Measurements from ENCODE around the gene F2. TPM values are rescaled to one million over a fixed set of nuclear protein-coding genes. Genes with fewer than 3 reads are reported as not detected.

F2 gene
- total and polyA plus RNA-seq, 4 donors: 631 to 1,505 (median 1,232) TPM

DNA sequence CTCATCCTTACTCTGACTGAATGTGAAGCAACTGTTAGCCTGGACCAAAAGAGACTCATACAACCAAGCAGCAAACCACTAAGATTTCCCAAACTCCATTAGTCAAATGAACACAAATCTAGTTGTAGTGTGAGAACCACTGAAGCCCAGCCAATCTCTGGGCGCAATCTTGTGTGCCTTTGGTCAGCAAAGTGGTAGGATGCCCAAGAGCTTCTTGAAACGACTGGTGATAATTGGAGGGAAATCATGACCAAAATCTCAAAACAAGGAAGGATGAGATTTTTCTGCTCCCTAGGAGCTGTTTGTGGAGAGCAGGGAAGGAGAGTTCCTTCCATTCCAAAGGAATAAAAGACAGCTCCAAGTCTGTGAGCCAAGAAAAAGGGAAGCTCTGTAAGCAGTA lies 24.0 kb downstream of the F2 start:
- peaks cover 10 to 58% (median 49%) of the 10 kb centered on the region in 4 donors for H3K36me3 ChIP-seq (ENCODE audit: control insufficient read depth in 4 of 4, insufficient read depth in 3 of 4, low read depth in 1 of 4, low read length in 3 of 4)
- H3K27ac ChIP-seq (ENCODE audit: low read depth in 1 of 2, low read length in 2 of 2): no peak overlapping the region
- TF ChIP-seq EGR1 (IDR thresholded peaks at IDR 0.05; ENCODE audit: low read depth in 2 of 2) (no peak), ATF3 (IDR thresholded peaks at IDR 0.05) (no peak), RXRA (IDR thresholded peaks at IDR 0.05) (no peak), SP1 (IDR thresholded peaks at IDR 0.05) (no peak), YY1 (IDR thresholded peaks at IDR 0.05) (no peak), FOXA1 (IDR thresholded peaks at IDR 0.05) (no peak), GABPA (IDR thresholded peaks at IDR 0.05 in 1 of 2, conservative IDR thresholded peaks at IDR 0.05 in 1 of 2) (no peak), ZBTB33 (IDR thresholded peaks at IDR 0.05) (no peak), JUND (IDR thresholded peaks at IDR 0.05) (no peak), FOXA2 (IDR thresholded peaks at IDR 0.05) (no peak)
- TF ChIP-seq, protein P1, sequence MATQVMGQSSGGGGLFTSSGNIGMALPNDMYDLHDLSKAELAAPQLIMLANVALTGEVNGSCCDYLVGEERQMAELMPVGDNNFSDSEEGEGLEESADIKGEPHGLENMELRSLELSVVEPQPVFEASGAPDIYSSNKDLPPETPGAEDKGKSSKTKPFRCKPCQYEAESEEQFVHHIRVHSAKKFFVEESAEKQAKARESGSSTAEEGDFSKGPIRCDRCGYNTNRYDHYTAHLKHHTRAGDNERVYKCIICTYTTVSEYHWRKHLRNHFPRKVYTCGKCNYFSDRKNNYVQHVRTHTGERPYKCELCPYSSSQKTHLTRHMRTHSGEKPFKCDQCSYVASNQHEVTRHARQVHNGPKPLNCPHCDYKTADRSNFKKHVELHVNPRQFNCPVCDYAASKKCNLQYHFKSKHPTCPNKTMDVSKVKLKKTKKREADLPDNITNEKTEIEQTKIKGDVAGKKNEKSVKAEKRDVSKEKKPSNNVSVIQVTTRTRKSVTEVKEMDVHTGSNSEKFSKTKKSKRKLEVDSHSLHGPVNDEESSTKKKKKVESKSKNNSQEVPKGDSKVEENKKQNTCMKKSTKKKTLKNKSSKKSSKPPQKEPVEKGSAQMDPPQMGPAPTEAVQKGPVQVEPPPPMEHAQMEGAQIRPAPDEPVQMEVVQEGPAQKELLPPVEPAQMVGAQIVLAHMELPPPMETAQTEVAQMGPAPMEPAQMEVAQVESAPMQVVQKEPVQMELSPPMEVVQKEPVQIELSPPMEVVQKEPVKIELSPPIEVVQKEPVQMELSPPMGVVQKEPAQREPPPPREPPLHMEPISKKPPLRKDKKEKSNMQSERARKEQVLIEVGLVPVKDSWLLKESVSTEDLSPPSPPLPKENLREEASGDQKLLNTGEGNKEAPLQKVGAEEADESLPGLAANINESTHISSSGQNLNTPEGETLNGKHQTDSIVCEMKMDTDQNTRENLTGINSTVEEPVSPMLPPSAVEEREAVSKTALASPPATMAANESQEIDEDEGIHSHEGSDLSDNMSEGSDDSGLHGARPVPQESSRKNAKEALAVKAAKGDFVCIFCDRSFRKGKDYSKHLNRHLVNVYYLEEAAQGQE (IDR thresholded peaks at IDR 0.05): no peak
- TF ChIP-seq, protein P2, sequence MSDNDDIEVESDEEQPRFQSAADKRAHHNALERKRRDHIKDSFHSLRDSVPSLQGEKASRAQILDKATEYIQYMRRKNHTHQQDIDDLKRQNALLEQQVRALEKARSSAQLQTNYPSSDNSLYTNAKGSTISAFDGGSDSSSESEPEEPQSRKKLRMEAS (IDR thresholded peaks at IDR 0.05): no peak
- WGBS: 85% methylated on average over 2 of the region's 2 CpGs
- H3K4me1 ChIP-seq (ENCODE audit: control insufficient read depth in 4 of 4, insufficient read depth in 4 of 4, low read length in 3 of 4): no peaks in the 10 kb centered on the region
- H3K9me3 ChIP-seq (ENCODE audit: control insufficient read depth in 4 of 4, low read length in 3 of 4): no peaks in the 10 kb centered on the region
- H3K4me3 ChIP-seq (ENCODE audit: low read depth in 1 of 3, low read length in 3 of 3): no peak overlapping the region
- no peaks in the 10 kb centered on the region for H3K27me3 ChIP-seq (ENCODE audit: control insufficient read depth in 4 of 4, insufficient read depth in 4 of 4, low read length in 3 of 4)
- no peak overlapping the region for H3K9ac ChIP-seq (ENCODE audit: low read depth in 1 of 2, low read length in 2 of 2)
- DNase-seq (ENCODE audit: low spot score): no peak

DNA sequence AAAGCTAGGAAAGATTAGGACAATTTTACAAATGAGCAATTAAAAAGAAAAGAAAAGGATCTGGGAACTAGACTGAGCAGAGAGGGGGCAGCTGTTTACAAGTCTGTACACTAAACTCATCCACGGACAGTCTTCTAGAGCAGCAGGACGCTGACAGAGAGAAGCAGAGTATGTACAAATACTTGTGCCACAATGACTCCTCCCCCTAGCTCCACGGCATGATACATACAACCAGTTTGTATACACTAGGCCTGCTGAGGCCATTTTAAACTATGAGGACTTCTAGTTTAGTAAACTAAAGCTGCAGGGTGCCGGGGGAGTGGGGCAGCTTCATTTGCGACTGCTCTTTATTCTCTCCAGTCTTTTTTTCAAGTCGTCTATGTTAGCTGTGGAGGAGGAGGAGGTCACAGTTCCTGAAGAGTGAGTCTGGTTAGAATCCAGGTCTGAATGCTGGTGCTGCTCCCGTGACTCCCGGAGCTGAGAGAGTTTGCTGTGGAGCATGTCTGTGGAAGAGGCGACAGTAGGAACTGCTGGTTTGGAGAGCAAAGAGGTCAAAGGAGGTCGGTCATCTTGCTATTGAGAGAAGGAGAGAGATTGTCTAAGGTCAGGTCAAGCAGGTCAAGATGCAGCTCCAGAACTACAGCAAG lies 24.8 kb downstream of the F2 start:
- Histone ChIP-seq H3K36me3 (ENCODE audit: control insufficient read depth in 4 of 4, insufficient read depth in 3 of 4, low read depth in 1 of 4, low read length in 3 of 4) (peaks cover 9 to 54% (median 47%) of the 10 kb centered on the region in 4 donors), H3K4me3 (ENCODE audit: low read depth in 1 of 3, low read length in 3 of 3) (no peak overlapping the region), H3K9ac (ENCODE audit: low read depth in 1 of 2, low read length in 2 of 2) (no peak overlapping the region), H3K27me3 (ENCODE audit: control insufficient read depth in 4 of 4, insufficient read depth in 4 of 4, low read length in 3 of 4) (no peaks in the 10 kb centered on the region), H3K4me1 (ENCODE audit: control insufficient read depth in 4 of 4, insufficient read depth in 4 of 4, low read length in 3 of 4) (no peaks in the 10 kb centered on the region), H3K27ac (ENCODE audit: low read depth in 1 of 2, low read length in 2 of 2) (no peak overlapping the region), H3K9me3 (ENCODE audit: control insufficient read depth in 4 of 4, low read length in 3 of 4) (no peaks in the 10 kb centered on the region)
- DNase-seq (ENCODE audit: low spot score): no peak
- TF ChIP-seq YY1 (IDR thresholded peaks at IDR 0.05) (no peak), FOXA2 (IDR thresholded peaks at IDR 0.05) (no peak), RXRA (IDR thresholded peaks at IDR 0.05) (peak in 1 of 2 donors; percentile 34), NR2F2 (IDR thresholded peaks at IDR 0.05) (peak; percentile 41)
- WGBS: 72% methylated on average over 10 of the region's 10 CpGs

All from liver (tissue), 9 donors.